ENCODE data around the gene PPP3CB.

Gene PPP3CB

GRCh38 chr10:73495884-73496674 is at the start of gene PPP3CB:
Gene PPP3CB (minus strand): TSS chr10:73496024. CDS start chr10:73495889, 135 bp downstream.
- peak; percentile 88 to 92 for DNase-seq

GRCh38 chr10:73545357-73545756 is 49.5 kb upstream of the PPP3CB start:
- DNase-seq, result no peak

- no peak for DNase-seq
These were observed 41.9 kb upstream of the PPP3CB start for GRCh38 chr10:73537709-73538108.

GRCh38 chr10:73537288-73537687 is 41.5 kb upstream of the PPP3CB start:
- DNase-seq, result no peak

- no peak for DNase-seq
These were observed 39.0 kb upstream of the PPP3CB start for GRCh38 chr10:73534857-73535256.

GRCh38 chr10:73529089-73529832 is 33.4 kb upstream of the PPP3CB start:
- peak; percentile 74 to 82 for DNase-seq

GRCh38 chr10:73522263-73522662 is 26.4 kb upstream of the PPP3CB start:
- DNase-seq, result no peak

GRCh38 chr10:73519336-73519735 is 23.5 kb upstream of the PPP3CB start:
- DNase-seq, result no peak

GRCh38 chr10:73517166-73517888 is 21.5 kb upstream of the PPP3CB start:
- peak in 1 of 2 experiments; percentile 6 for DNase-seq

GRCh38 chr10:73512207-73512743 is 16.5 kb upstream of the PPP3CB start:
- DNase-seq, result no peak

- no peak for DNase-seq
These were observed 13.9 kb upstream of the PPP3CB start for GRCh38 chr10:73509695-73510094.

- no peak for DNase-seq
These were observed 10.7 kb upstream of the PPP3CB start for GRCh38 chr10:73506491-73506890.

GRCh38 chr10:73506074-73506473 is 10.2 kb upstream of the PPP3CB start:
- no peak for DNase-seq

GRCh38 chr10:73503037-73503436 is 7.2 kb upstream of the PPP3CB start:
- DNase-seq, result no peak

GRCh38 chr10:73501651-73502050 is 5.8 kb upstream of the PPP3CB start:
- DNase-seq, result no peak

- no peak for DNase-seq
These were observed 1.8 kb upstream of the PPP3CB start for GRCh38 chr10:73497623-73498022.

- peak; percentile 69 to 73 for DNase-seq
These were observed 469 bp downstream of the PPP3CB start for GRCh38 chr10:73495226-73495883.

- no peak for DNase-seq
These were observed 973 bp downstream of the PPP3CB start for GRCh38 chr10:73494877-73495225.

- no peak for DNase-seq
These were observed 1.6 kb downstream of the PPP3CB start for GRCh38 chr10:73494213-73494612.

- DNase-seq, result no peak
These were observed 2.0 kb downstream of the PPP3CB start for GRCh38 chr10:73493781-73494180.

GRCh38 chr10:73486601-73487000 is 9.2 kb downstream of the PPP3CB start:
- DNase-seq, result no peak

GRCh38 chr10:73485320-73485719 is 10.5 kb downstream of the PPP3CB start:
- no peak for DNase-seq

GRCh38 chr10:73480158-73480557 is 15.7 kb downstream of the PPP3CB start:
- no peak for DNase-seq
